Measurements from ENCODE around the gene SYT1.

Gene SYT1

GRCh38 chr12:79247494-79247893 is 382.9 kb downstream of the SYT1 start:
- Histone ChIP-seq H3K27me3 (ENCODE audit: insufficient read depth, poor library complexity, severe bottlenecking) (no peaks in the 10 kb centered on the region), H3K27ac (replicated peaks) (no peak overlapping the region), H3K4me3 (replicated peaks; ENCODE audit: insufficient read depth, low read length) (no peak overlapping the region)
- TF ChIP-seq GABPA (IDR thresholded peaks at IDR 0.05; ENCODE audit: low read depth) = no peak
- TF ChIP-seq, protein P1, sequence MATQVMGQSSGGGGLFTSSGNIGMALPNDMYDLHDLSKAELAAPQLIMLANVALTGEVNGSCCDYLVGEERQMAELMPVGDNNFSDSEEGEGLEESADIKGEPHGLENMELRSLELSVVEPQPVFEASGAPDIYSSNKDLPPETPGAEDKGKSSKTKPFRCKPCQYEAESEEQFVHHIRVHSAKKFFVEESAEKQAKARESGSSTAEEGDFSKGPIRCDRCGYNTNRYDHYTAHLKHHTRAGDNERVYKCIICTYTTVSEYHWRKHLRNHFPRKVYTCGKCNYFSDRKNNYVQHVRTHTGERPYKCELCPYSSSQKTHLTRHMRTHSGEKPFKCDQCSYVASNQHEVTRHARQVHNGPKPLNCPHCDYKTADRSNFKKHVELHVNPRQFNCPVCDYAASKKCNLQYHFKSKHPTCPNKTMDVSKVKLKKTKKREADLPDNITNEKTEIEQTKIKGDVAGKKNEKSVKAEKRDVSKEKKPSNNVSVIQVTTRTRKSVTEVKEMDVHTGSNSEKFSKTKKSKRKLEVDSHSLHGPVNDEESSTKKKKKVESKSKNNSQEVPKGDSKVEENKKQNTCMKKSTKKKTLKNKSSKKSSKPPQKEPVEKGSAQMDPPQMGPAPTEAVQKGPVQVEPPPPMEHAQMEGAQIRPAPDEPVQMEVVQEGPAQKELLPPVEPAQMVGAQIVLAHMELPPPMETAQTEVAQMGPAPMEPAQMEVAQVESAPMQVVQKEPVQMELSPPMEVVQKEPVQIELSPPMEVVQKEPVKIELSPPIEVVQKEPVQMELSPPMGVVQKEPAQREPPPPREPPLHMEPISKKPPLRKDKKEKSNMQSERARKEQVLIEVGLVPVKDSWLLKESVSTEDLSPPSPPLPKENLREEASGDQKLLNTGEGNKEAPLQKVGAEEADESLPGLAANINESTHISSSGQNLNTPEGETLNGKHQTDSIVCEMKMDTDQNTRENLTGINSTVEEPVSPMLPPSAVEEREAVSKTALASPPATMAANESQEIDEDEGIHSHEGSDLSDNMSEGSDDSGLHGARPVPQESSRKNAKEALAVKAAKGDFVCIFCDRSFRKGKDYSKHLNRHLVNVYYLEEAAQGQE (IDR thresholded peaks at IDR 0.05; ENCODE audit: insufficient replicate concordance, low read depth) = no peak
- DNase-seq (ENCODE audit: low read depth in 1 of 2, low spot score in 1 of 2) = no peak

DNA sequence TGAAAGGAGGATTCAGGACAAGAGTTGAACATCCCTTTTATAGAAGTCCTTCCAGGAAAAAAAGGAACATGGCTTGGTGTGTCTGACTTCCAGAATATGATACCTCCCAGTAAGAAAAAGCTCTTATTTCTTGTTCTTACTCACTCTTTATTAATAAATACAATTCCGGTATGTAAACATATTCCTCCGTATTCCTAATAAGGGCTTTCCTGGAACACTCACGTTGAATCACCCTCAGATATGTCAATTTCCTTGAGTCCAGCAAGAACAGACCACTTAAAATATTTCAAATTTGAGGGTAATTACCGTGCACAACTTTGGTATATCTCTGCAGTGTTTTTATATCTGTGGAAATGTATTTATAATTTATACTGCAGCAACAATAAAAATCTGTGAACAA is 385.6 kb downstream of the SYT1 start:
- no peaks in the 10 kb centered on the region for H3K27me3 ChIP-seq (ENCODE audit: insufficient read depth, poor library complexity, severe bottlenecking)

DNA sequence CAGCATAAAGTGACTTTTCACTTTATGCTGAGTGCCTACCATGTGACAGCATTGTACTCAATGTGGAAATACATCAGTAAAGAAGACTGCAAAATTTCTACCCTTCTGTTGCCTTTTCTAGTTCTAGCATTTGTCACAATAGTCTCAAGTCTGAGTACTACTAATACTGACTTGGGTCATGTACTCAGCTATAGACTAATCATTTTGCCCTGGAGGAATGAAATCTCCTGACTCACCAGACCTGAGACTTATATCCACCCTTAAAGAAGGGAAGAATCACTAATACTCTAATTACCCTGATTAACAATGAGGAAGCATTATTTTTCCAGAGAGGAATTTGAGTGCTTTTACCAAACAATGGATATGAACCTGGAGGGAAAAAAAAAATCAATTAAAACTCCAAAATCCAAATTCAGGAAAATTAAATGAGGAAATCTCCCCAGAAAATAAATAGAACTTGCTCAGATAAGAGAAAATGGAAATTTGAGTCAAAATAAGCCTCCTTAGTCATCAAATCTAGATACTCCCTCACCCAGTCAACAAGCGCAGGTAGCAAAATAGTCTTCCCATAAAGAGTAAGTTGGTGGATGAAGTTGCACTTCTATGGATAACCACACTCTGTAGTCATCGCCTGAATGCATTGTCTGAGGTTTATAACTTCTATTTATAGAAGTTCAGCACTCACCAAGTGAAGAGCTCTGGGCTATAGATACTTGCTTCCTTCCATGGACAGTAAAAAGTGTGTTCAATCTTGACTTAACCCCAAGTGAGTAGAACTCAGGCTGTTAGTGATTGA is 386.6 kb downstream of the SYT1 start:
- TF ChIP-seq CTCF (IDR thresholded peaks at IDR 0.05; ENCODE audit: insufficient read depth, low read length) (no peak), POLR2AphosphoS5 (IDR thresholded peaks at IDR 0.05; ENCODE audit: low read depth) (no peak)
- no peak for DNase-seq (ENCODE audit: low read depth in 1 of 2, low spot score in 1 of 2)
- no peaks in the 10 kb centered on the region for H3K27me3 ChIP-seq (ENCODE audit: insufficient read depth, poor library complexity, severe bottlenecking)
- H3K27ac ChIP-seq (replicated peaks) = no peak overlapping the region
- no peak overlapping the region for H3K4me3 ChIP-seq (replicated peaks; ENCODE audit: insufficient read depth, low read length)

More for the DNA sequence above, 385.6 kb downstream of the SYT1 start:
- H3K4me3 ChIP-seq (replicated peaks; ENCODE audit: insufficient read depth, low read length) = no peak overlapping the region
- TF ChIP-seq GABPA (IDR thresholded peaks at IDR 0.05; ENCODE audit: low read depth) (no peak), CTCF (IDR thresholded peaks at IDR 0.05; ENCODE audit: insufficient read depth, low read length) (no peak), POLR2AphosphoS5 (IDR thresholded peaks at IDR 0.05; ENCODE audit: low read depth) (no peak), SPI1 (IDR thresholded peaks at IDR 0.05; ENCODE audit: borderline replicate concordance, low read depth) (no peak)
- TF ChIP-seq, protein P1 (IDR thresholded peaks at IDR 0.05; ENCODE audit: insufficient replicate concordance, low read depth) = no peak
- DNase-seq (ENCODE audit: low read depth in 1 of 2, low spot score in 1 of 2) = no peak
- no peak overlapping the region for H3K27ac ChIP-seq (replicated peaks)

DNA sequence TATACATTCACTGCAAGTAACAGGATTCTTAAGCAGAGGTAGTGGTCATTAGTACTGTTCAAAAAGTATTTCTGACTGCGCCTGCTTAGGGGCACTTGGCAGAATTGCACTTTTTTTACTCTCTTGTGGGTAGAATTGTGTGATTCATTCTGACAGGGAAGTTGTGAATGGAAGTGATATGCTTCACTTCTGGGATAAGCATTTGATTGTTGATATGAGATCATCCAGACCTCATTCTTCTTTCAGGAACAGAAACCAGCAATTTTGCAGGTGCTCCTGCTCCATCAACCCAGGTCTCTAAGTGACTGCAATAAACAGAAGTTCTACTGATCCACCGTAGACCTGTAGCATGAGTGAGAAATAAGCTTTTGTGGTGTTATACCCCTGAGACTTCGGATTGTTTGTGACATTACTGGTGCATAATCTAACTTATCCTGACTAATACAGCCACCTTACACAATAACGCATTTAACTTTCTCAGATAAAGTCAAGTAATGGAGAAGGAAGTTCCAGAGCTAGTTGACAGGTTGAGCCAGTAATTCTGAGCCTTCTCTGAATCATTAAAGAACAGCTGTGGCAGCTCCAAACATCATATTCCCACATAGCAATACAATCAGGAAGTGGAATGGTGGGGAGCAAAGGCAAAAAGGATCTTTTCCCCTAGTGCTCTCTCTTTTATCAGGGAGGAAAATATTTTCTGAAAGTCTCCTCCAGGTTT is 387.9 kb downstream of the SYT1 start:
- no peak for TF ChIP-seq POLR2AphosphoS5 (IDR thresholded peaks at IDR 0.05; ENCODE audit: low read depth)
- no peak for TF ChIP-seq CTCF (IDR thresholded peaks at IDR 0.05; ENCODE audit: insufficient read depth, low read length)
- no peak for TF ChIP-seq SPI1 (IDR thresholded peaks at IDR 0.05; ENCODE audit: borderline replicate concordance, low read depth)
- no peak for TF ChIP-seq GABPA (IDR thresholded peaks at IDR 0.05; ENCODE audit: low read depth)
- Histone ChIP-seq H3K27me3 (ENCODE audit: insufficient read depth, poor library complexity, severe bottlenecking) (no peaks in the 10 kb centered on the region), H3K4me3 (replicated peaks; ENCODE audit: insufficient read depth, low read length) (no peak overlapping the region), H3K27ac (replicated peaks) (no peak overlapping the region)
- no peak for DNase-seq (ENCODE audit: low read depth in 1 of 2, low spot score in 1 of 2)
